Measurements from ENCODE around the gene BOLA2B. TPM values are rescaled to one million over a fixed set of nuclear protein-coding genes. Genes with fewer than 3 reads are reported as not detected.

Gene BOLA2B
- total RNA-seq, 1 donor from 2014 or later, result 56.7 TPM

DNA sequence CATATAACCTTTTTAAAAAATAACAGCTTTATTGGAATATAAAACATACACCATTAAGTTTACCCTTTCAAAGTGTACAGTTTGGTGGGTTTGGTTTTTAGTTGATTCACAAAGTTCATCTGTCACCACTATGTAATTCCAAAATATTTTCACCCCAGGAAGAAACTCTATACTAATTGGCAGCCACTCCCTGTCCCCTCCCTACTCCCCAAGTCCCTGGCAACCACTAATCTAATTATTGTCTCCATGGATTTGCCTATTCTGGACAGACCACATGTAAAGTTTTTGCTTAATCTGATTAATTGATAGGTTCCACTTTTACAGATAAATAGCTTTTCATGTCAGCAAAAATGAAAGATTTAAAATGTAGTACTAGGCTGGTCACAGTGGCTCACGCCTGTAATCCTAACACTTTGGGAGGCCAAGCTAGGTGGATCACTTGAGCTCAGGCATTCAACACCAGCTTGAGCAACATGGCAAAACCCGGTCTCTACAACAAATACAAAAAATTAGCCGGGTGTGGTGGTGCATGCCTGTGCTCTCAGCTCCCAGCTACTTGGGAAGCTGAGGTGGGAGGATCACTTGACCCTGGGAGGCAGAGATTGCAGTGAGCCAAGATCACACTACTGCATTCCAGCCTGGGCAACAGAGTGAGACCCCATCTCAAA is 45.5 kb downstream of the BOLA2B start:
- peaks cover 2% of the 10 kb centered on the region for H3K36me3 Mint-ChIP-seq
- TF ChIP-seq, protein P1, sequence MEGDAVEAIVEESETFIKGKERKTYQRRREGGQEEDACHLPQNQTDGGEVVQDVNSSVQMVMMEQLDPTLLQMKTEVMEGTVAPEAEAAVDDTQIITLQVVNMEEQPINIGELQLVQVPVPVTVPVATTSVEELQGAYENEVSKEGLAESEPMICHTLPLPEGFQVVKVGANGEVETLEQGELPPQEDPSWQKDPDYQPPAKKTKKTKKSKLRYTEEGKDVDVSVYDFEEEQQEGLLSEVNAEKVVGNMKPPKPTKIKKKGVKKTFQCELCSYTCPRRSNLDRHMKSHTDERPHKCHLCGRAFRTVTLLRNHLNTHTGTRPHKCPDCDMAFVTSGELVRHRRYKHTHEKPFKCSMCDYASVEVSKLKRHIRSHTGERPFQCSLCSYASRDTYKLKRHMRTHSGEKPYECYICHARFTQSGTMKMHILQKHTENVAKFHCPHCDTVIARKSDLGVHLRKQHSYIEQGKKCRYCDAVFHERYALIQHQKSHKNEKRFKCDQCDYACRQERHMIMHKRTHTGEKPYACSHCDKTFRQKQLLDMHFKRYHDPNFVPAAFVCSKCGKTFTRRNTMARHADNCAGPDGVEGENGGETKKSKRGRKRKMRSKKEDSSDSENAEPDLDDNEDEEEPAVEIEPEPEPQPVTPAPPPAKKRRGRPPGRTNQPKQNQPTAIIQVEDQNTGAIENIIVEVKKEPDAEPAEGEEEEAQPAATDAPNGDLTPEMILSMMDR (IDR thresholded peaks at IDR 0.05; ENCODE audit: unreplicated experiment), result no peak

DNA sequence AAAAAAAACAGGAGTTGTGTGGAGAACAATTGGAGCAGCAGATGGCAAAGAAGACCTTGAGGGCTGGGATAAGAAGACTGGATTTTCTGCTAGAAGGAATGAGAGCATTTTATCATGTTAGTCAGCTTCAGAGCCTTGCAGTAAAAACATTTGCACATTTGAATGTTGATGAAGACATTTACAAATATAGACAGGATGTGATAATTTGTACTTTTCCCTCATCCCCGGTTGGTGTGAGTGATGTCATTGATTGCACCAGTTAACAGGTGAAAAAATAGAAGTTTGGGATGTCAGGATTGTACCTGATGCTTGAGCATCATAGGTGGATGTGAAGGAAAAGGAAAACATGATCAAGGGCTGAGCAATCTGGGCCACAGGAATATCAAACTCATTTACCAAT is 47.8 kb downstream of the BOLA2B start:
- TF ChIP-seq, protein P1 (IDR thresholded peaks at IDR 0.05; ENCODE audit: unreplicated experiment), result no peak
- H3K4me1 Mint-ChIP-seq, result no peaks in the 10 kb centered on the region
- no peak overlapping the region for H3K4me3 Mint-ChIP-seq
- H3K27ac Mint-ChIP-seq, result no peak overlapping the region
- no peaks in the 10 kb centered on the region for H3K27me3 Mint-ChIP-seq (ENCODE audit: low read depth)
- H3K36me3 Mint-ChIP-seq, result peaks cover 2% of the 10 kb centered on the region
- H3K9me3 Mint-ChIP-seq, result peaks cover 7% of the 10 kb centered on the region
- DNase-seq (ENCODE audit: low spot score in 2 of 2, unreplicated experiment in 2 of 2), result no peak

More for the DNA sequence above, 45.5 kb downstream of the BOLA2B start:
- Mint-ChIP-seq H3K4me3 (no peak overlapping the region), H3K9me3 (peaks cover 7% of the 10 kb centered on the region), H3K4me1 (no peaks in the 10 kb centered on the region), H3K27me3 (ENCODE audit: low read depth) (no peaks in the 10 kb centered on the region), H3K27ac (no peak overlapping the region)
- no peak for DNase-seq (ENCODE audit: low spot score in 2 of 2, unreplicated experiment in 2 of 2)

DNA sequence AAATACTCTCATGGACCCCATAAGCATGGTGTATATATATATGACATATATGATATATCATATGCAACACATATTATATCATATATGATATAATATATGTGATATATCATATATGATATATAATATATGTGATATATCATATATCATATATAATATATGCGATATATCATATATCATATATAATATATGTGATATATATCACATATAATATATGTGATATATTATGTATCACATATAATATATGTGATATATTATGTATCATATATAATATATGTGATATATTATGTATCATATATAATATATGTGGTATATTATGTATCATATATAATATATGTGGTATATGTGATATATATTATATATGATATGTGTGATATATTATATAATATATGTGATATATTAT is 48.5 kb downstream of the BOLA2B start:
- no peak for DNase-seq (ENCODE audit: low spot score in 2 of 2, unreplicated experiment in 2 of 2)
- no peaks in the 10 kb centered on the region for H3K27me3 Mint-ChIP-seq (ENCODE audit: low read depth)
- H3K4me3 Mint-ChIP-seq, result no peak overlapping the region
- H3K36me3 Mint-ChIP-seq, result peaks cover 2% of the 10 kb centered on the region
- TF ChIP-seq, protein P1 (IDR thresholded peaks at IDR 0.05; ENCODE audit: unreplicated experiment), result no peak
- no peaks in the 10 kb centered on the region for H3K4me1 Mint-ChIP-seq
- peaks cover 7% of the 10 kb centered on the region for H3K9me3 Mint-ChIP-seq
- H3K27ac Mint-ChIP-seq, result no peak overlapping the region

DNA sequence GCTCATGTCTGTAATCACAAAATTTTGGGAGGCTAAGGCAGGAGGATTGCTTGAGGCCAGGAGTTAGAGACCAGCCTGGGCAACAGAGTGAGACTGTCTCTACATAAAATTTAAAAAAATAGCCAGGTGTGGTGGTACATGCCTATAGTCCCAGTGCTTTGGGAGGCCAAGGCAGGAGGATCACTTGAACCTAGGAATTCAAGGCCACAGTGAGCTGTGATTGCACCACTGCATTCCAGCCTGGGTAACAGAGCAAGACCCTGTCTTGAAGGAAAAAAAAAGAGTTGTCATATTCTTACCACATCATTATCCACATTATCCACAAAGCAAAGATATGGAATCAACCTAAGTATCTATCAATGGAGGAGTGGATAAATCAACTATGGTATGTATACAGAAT is 49.4 kb downstream of the BOLA2B start:
- Mint-ChIP-seq H3K9me3 (peaks cover under 1% of the 10 kb centered on the region), H3K4me3 (no peak overlapping the region), H3K36me3 (no peaks in the 10 kb centered on the region)

DNA sequence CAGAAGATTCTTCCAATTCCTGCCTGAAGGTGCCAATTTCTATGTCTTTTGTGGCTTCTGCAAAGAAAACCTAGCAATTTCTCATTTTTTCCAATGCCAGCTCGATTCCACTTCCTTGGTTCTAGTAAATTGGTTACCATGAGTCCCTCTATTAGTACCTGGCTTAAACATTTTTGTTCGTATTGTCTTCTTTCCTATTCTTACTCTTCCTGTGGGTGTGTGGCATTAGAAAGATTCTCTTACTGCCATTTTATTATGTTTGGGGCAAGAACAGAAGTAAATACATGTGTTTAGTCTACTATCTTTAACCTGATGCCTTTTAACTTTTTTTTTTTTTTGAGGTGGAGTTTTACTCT is 50.1 kb downstream of the BOLA2B start:
- no peaks in the 10 kb centered on the region for H3K36me3 Mint-ChIP-seq
- DNase-seq (ENCODE audit: low spot score in 2 of 2, unreplicated experiment in 2 of 2), result no peak

More for the DNA sequence above, 49.4 kb downstream of the BOLA2B start:
- DNase-seq (ENCODE audit: low spot score in 2 of 2, unreplicated experiment in 2 of 2), result no peak
- Mint-ChIP-seq H3K27ac (no peak overlapping the region), H3K27me3 (ENCODE audit: low read depth) (no peaks in the 10 kb centered on the region), H3K4me1 (no peaks in the 10 kb centered on the region)
- TF ChIP-seq, protein P1 (IDR thresholded peaks at IDR 0.05; ENCODE audit: unreplicated experiment), result no peak

More for the DNA sequence above, 50.1 kb downstream of the BOLA2B start:
- TF ChIP-seq, protein P1 (IDR thresholded peaks at IDR 0.05; ENCODE audit: unreplicated experiment), result no peak
- no peaks in the 10 kb centered on the region for H3K9me3 Mint-ChIP-seq
- no peak overlapping the region for H3K27ac Mint-ChIP-seq
- H3K27me3 Mint-ChIP-seq (ENCODE audit: low read depth), result no peaks in the 10 kb centered on the region
- H3K4me1 Mint-ChIP-seq, result no peaks in the 10 kb centered on the region
- no peak overlapping the region for H3K4me3 Mint-ChIP-seq

Other genes with a start within 250 kb of the BOLA2B start
- gene TMEM219, start 231.6 kb downstream of the BOLA2B start, total RNA-seq, result 85.9 to 93.0 TPM (median 87.5 TPM) in 3 replicates
- 47.3 to 51.3 TPM (median 48.3 TPM) in 3 replicates for gene TAOK2, start 219.8 kb downstream of the BOLA2B start, total RNA-seq
- gene HIRIP3, start 198.0 kb downstream of the BOLA2B start, total RNA-seq, result 8.6 to 10.9 TPM (median 9.7 TPM) in 3 replicates
- gene INO80E, start 197.4 kb downstream of the BOLA2B start, total RNA-seq, result 60.2 to 62.9 TPM (median 62.0 TPM) in 3 replicates
- 5.3 to 6.4 TPM (median 5.7 TPM) in 3 replicates for gene DOC2A, start 182.6 kb downstream of the BOLA2B start, total RNA-seq
- gene C16orf92, start 170.5 kb downstream of the BOLA2B start, total RNA-seq, result not detected in 3 replicates
- gene TLCD3B, start 162.4 kb downstream of the BOLA2B start, total RNA-seq, result 0.55 to 1.1 TPM (median 0.72 TPM) in 3 replicates
- 613 to 624 TPM (median 618 TPM) in 3 replicates for gene ALDOA, start 127.9 kb downstream of the BOLA2B start, total RNA-seq
- gene PPP4C, start 117.7 kb downstream of the BOLA2B start, total RNA-seq, result 102 to 107 TPM (median 105 TPM) in 3 replicates
- gene TBX6, start 101.7 kb downstream of the BOLA2B start, total RNA-seq, result 2.3 to 2.7 TPM (median 2.4 TPM) in 3 replicates
- 34.5 to 45.0 TPM (median 36.9 TPM) in 3 replicates for gene YPEL3, start 97.5 kb downstream of the BOLA2B start, total RNA-seq
- 10.7 to 11.1 TPM (median 10.8 TPM) in 3 replicates for gene GDPD3, start 80.1 kb downstream of the BOLA2B start, total RNA-seq
- gene MAPK3, start 70.4 kb downstream of the BOLA2B start, total RNA-seq, result 58.7 to 61.2 TPM (median 61.0 TPM) in 3 replicates
- gene CORO1A, start 10.1 kb downstream of the BOLA2B start, total RNA-seq, result 7.0 to 8.9 TPM (median 7.0 TPM) in 3 replicates
- gene SLX1A, start 209 bp upstream of the BOLA2B start, total RNA-seq, result 28.2 to 39.6 TPM (median 30.3 TPM) in 3 replicates
- 27.4 to 31.2 TPM (median 27.6 TPM) in 3 replicates for gene SULT1A3, start 5.6 kb upstream of the BOLA2B start, total RNA-seq
- gene NPIPB13, start 54.8 kb upstream of the BOLA2B start, total RNA-seq, result 34.8 to 38.6 TPM (median 37.1 TPM) in 3 replicates
- 63.7 to 63.9 TPM (median 63.9 TPM) in 3 replicates for gene CD2BP2, start 161.6 kb upstream of the BOLA2B start, total RNA-seq
- gene TBC1D10B, start 176.8 kb upstream of the BOLA2B start, total RNA-seq, result 59.6 to 64.1 TPM (median 64.0 TPM) in 3 replicates
- gene MYL11, start 181.1 kb upstream of the BOLA2B start, total RNA-seq, result 1.4 to 4.4 TPM (median 2.8 TPM) in 3 replicates
- 0.86 to 1.6 TPM (median 1.4 TPM) in 3 replicates for gene SEPTIN1, start 188.9 kb upstream of the BOLA2B start, total RNA-seq
- 24.2 to 25.2 TPM (median 24.8 TPM) in 3 replicates for gene ZNF48, start 201.8 kb upstream of the BOLA2B start, total RNA-seq
- gene ZNF771, start 213.9 kb upstream of the BOLA2B start, total RNA-seq, result 10.7 to 12.6 TPM (median 11.8 TPM) in 3 replicates
- 31.8 to 35.4 TPM (median 33.1 TPM) in 3 replicates for gene DCTPP1, start 236.4 kb upstream of the BOLA2B start, total RNA-seq

Measured in mesothelial cell of epicardium (in vitro differentiated cells).